Activated B cell treated with CpG ODN at 0.5 μM for 24 hours (primary cell): ENCODE measurements around the gene TECPR1. TPM values are rescaled to one million over a fixed set of nuclear protein-coding genes. Genes with fewer than 3 reads are reported as not detected.

Source experiments
- ATAC-seq: fragments of 200-7000 bp; cut with Tn5 transposase; one replicate; pipeline ENCODE4 v1.10.0; 2021; ENCODE audit warnings: low read depth, mild to moderate bottlenecking, moderate library complexity
- CTCF ChIA-PET: fragments of 350-600 bp; sonication (Branson Sonifier 250); formaldehyde crosslinking; loops from one replicate; lab custom pipeline; 2021; ENCODE audit warnings: antibody characterized with exemption; lab: Charles Lee
- POLR2A ChIA-PET: fragments of 350-600 bp; sonication (Branson Sonifier 250); formaldehyde crosslinking; loops from one replicate; lab custom pipeline; 2021; ENCODE audit warnings: antibody characterized with exemption; lab: Charles Lee
- DNase-seq: peaks from one replicate; pipeline ENCODE4 v3.0.0; 2022
- H3K27ac Mint-ChIP-seq: one replicate; pipeline ENCODE4 v1.8.0; 2020; ENCODE audit warnings: mixed read lengths
- H3K27me3 Mint-ChIP-seq: one replicate; pipeline ENCODE4 v1.8.0; 2021; ENCODE audit warnings: mixed read lengths
- H3K36me3 Mint-ChIP-seq: one replicate; pipeline ENCODE4 v1.8.0; 2021; ENCODE audit warnings: low read depth, mixed read lengths
- H3K4me1 Mint-ChIP-seq: one replicate; pipeline ENCODE4 v1.8.0; 2021; ENCODE audit warnings: mixed read lengths
- H3K4me3 Mint-ChIP-seq: one replicate; pipeline ENCODE4 v1.8.0; 2020; ENCODE audit warnings: mild to moderate bottlenecking, mixed read lengths
- H3K9me3 Mint-ChIP-seq: one replicate; pipeline ENCODE4 v1.8.0; 2020; ENCODE audit warnings: mixed read lengths
- intact Hi-C: fragments of 100-400 bp; cut with micrococcal nuclease; formaldehyde crosslinking; loops from one replicate; pipeline ENCODE4 v1.15.1; 2024
- total RNA-seq: library from RNA; stranded (reverse); gene quantifications from 2 replicates; pipeline ENCODE4 v1.2.3, GENCODE V29; 2022
- TF ChIP-seq, protein P1 (sequence below): fragments of 200-600 bp; IDR thresholded peaks from one replicate; pipeline ENCODE4 v1.8.0; 2022; ENCODE audit warnings: antibody characterized with exemption, mild to moderate bottlenecking

The TECPR1 gene
- 24.6 and 34.5 TPM in 2 replicates for total RNA-seq

- no peaks in the 10 kb centered on the region for H3K9me3 Mint-ChIP-seq
Measured at GRCh38 chr7:98251601-98252424, at the start of gene TECPR1. Gene TECPR1 (minus strand): TSS chr7:98252232. CDS start chr7:98246146, 6,086 bp downstream.

DNA sequence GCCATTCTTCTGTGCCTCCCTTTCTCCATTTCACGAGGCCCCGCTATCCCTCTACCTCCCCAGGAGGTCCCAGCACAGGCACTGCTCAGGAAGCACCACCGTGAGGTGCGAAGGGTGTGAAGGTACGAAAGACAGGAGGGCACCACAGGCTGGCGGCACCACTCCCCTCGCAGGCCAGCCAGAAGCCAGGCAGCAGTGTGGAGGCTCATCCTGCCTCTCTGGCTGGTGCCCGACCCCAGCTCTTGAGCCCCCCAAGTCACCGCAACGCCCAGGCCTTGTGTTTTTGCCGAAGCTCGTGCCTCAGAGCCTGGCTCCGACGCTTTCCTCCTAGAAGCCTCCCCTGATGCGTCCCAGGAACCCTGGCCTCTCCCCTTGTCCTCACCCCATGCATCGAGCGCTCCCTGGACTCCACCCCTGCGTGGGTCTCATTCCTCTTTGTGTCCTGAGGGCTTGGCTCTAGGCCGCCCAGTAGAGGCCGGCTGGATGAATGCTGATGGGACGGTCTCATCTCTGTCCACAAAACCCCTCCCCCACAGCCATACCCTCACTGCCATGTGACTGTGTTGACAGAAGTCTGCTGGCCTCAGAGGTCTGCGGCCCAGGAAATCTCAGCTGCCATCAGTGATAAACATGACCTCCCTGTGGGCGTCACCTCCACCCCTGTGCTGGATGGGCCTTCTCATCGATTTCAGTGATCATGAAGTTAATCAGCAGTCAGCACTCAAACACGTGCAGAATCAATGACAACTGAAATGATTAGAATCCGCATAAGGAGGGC is 48.8 kb upstream of the TECPR1 start:
- Mint-ChIP-seq H3K4me3 (no peak overlapping the region), H3K27ac (no peak overlapping the region), H3K36me3 (peaks cover 4% of the 10 kb centered on the region), H3K27me3 (no peaks in the 10 kb centered on the region), H3K4me1 (no peaks in the 10 kb centered on the region), H3K9me3 (no peaks in the 10 kb centered on the region)
- ChIA-PET POLR2A (no interaction called here), CTCF (no interaction called here)
- no peak for ATAC-seq
- TF ChIP-seq, protein P1, sequence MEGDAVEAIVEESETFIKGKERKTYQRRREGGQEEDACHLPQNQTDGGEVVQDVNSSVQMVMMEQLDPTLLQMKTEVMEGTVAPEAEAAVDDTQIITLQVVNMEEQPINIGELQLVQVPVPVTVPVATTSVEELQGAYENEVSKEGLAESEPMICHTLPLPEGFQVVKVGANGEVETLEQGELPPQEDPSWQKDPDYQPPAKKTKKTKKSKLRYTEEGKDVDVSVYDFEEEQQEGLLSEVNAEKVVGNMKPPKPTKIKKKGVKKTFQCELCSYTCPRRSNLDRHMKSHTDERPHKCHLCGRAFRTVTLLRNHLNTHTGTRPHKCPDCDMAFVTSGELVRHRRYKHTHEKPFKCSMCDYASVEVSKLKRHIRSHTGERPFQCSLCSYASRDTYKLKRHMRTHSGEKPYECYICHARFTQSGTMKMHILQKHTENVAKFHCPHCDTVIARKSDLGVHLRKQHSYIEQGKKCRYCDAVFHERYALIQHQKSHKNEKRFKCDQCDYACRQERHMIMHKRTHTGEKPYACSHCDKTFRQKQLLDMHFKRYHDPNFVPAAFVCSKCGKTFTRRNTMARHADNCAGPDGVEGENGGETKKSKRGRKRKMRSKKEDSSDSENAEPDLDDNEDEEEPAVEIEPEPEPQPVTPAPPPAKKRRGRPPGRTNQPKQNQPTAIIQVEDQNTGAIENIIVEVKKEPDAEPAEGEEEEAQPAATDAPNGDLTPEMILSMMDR = no peak
- intact Hi-C loops = no loop called here
- no peak for DNase-seq

More at GRCh38 chr7:98251601-98252424, at the start of gene TECPR1:
- H3K4me1 Mint-ChIP-seq = peaks cover 39% of the 10 kb centered on the region
- H3K27ac Mint-ChIP-seq = peak within 1 kb of the TSS; percentile 80
- H3K27me3 Mint-ChIP-seq = no peaks in the 10 kb centered on the region
- POLR2A ChIA-PET = interaction anchor here (1.2 to 1.6 kb wide), 2 partner anchors 31 to 49 kb away, joined by 3 to 7 read pairs; no protein-coding TSS in a partner anchor
- CTCF ChIA-PET = no interaction called here
- H3K4me3 Mint-ChIP-seq = peak within 1 kb of the TSS; percentile 94
- ATAC-seq (peak; percentile 96), DNase-seq (peak; percentile 85)
- H3K36me3 Mint-ChIP-seq = peaks cover 27% of the 10 kb centered on the region
- intact Hi-C loops = loop anchor here (1.0 to 5.0 kb wide), 9 partner anchors 15 to 1930 kb away; partner anchors contain the start of genes BAIAP2L1, BRI3, LMTK2 and SLC25A13
- TF ChIP-seq, protein P1 = no peak

DNA sequence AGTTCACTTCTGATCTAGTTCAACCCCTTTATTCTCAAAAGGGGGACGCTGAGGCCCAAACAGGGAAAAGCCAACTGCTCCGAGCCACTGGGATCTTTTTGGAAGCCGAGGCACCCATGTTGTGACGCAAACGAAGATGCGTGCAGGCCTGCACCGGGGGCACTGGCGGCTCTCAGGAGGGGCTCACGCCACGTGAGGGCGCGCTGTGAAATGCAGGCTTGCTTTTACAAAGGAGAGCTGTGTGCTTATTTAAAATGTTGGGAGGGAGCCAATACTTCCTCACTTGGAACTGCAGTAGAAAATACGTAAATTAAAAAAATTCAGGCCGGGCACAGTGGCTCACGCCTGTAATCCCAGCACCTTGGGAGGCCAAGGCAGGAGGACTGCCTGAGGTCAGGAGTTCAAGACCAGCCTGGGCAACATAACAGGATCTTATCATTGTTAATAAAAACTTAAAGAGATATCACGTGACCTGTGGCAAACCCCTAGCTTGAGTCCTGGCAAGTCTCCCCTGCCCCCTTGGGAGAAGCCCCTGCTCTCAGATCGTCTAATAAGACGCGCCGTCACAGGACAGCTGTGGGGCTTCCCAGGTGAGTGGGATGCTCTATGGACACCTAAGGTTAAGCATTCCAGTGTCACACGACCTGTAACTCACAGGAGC is 45.7 kb upstream of the TECPR1 start:
- no peaks in the 10 kb centered on the region for H3K9me3 Mint-ChIP-seq
- H3K27ac Mint-ChIP-seq = no peak overlapping the region
- peaks cover 12% of the 10 kb centered on the region for H3K36me3 Mint-ChIP-seq
- no peaks in the 10 kb centered on the region for H3K4me1 Mint-ChIP-seq
- ChIA-PET POLR2A (no interaction called here), CTCF (no interaction called here)
- H3K27me3 Mint-ChIP-seq = no peaks in the 10 kb centered on the region
- ATAC-seq (no peak), DNase-seq (no peak)
- intact Hi-C loops = no loop called here
- no peak overlapping the region for H3K4me3 Mint-ChIP-seq
- TF ChIP-seq, protein P1 = no peak

DNA sequence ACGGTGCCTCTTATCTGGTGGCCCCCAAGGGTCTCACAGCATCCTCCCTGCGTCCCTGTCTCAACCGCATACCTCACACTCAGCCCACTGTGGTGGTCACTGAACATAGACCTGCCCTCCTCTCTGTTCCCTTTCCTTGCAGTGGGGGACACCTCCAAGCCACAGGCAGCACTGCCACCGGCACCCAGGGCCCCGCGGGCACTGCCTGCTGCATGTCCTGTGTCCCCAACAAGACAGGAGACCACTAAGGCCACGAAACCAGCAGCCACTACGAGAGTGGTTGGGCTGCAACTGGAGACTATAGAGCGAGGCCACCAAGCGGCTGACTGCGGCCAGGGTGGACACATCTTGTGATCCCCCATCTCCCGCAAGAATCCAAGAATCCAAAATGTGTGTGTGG is 44.8 kb upstream of the TECPR1 start:
- TF ChIP-seq, protein P1 = no peak
- no peak for ATAC-seq
- intact Hi-C loops = no loop called here
- ChIA-PET CTCF (no interaction called here), POLR2A (no interaction called here)
- DNase-seq = no peak
- Mint-ChIP-seq H3K27ac (no peak overlapping the region), H3K4me1 (no peaks in the 10 kb centered on the region), H3K36me3 (peaks cover 21% of the 10 kb centered on the region), H3K27me3 (no peaks in the 10 kb centered on the region), H3K4me3 (no peak overlapping the region), H3K9me3 (no peaks in the 10 kb centered on the region)
